K562 (cell line): ENCODE data around the gene CENPO. TPM values are rescaled to one million over a fixed set of nuclear protein-coding genes. Genes with fewer than 3 reads are reported as not detected.

Experiments used
- ATAC-seq: fragments of 200-7000 bp; cut with Tn5 transposase; 3 replicates; pipeline ENCODE4 v1.9.1; 2020; ENCODE audit warnings: moderate library complexity
- BruUV-seq: library from RNA; stranded (reverse); fragments of 400-500 nt; replicated peaks from 2 replicates; lab custom pipeline; 2021; lab: Mats Ljungman, UMichigan
- CTCF ChIA-PET: fragments of 300-600 bp; formaldehyde crosslinking; extraction: SDS; loops from one replicate; lab custom pipeline; 2021; ENCODE audit warnings: low intra/inter-chr PET ratio; lab: Yijun Ruan, JAX
- POLR2A ChIA-PET: fragments of 300-600, 350-650 bp; sonication (Branson Sonifier 250); formaldehyde crosslinking; extraction: SDS; loops from one replicate; lab custom pipeline; 2021; ENCODE audit warnings: antibody characterized with exemption, inconsistent platforms; lab: Yijun Ruan, JAX
- DNase-seq, 4 experiments: peaks; one replicate each; pipeline versions ENCODE4 v3.0.0 to v3.0.0-alpha.2; 2011 to 2018; ENCODE audit warnings: low spot score in 3 of 4, mixed read lengths in 3 of 4; ENCODE audit errors: extremely low read depth in 1 of 4
- FAIRE-seq: peaks from 2 replicates; lab custom pipeline; 2011; peaks lifted over from hg19 to GRCh38; lab: Jason Lieb, UNC
- H2AFZ ChIP-seq: 2 replicates; pipeline ENCODE4 v1.6.0; 2011; ENCODE audit warnings: low read depth, low read length, control low read depth, inconsistent platforms
- H3K27ac ChIP-seq: fragments of 200-600 bp; 3 replicates; pipeline ENCODE4 v1.8.0; 2011; ENCODE audit warnings: low read depth, mild to moderate bottlenecking, control low read depth, inconsistent platforms, low read length, moderate library complexity, mixed read lengths; ENCODE audit errors: extremely low read depth
- H3K27me3 ChIP-seq, 2 experiments: fragments of 300-600 bp in 1 of 2; 2 replicates in 1 of 2; 3 replicates in 1 of 2; pipeline versions ENCODE4 v1.6.0 to v1.8.0; 2011; ENCODE audit warnings: inconsistent platforms in 2 of 2, low read length in 2 of 2, mild to moderate bottlenecking in 1 of 2, mixed read lengths in 1 of 2, moderate library complexity in 1 of 2; ENCODE audit not compliant: control insufficient read depth in 2 of 2, insufficient read depth in 2 of 2
- H3K36me3 ChIP-seq: fragments of 300-600 bp; 3 replicates; pipeline ENCODE4 v1.8.0; 2011; ENCODE audit warnings: mild to moderate bottlenecking, low read length, inconsistent platforms; ENCODE audit not compliant: control insufficient read depth, insufficient read depth
- H3K4me1 ChIP-seq, 2 experiments: fragments of 200-600 bp in 1 of 2; replicated peaks in 1 of 2; 2 replicates in 1 of 2; 3 replicates in 1 of 2; pipeline versions ENCODE4 v1.5.1 to v1.8.0; 2011; ENCODE audit warnings: inconsistent platforms in 2 of 2, low read length in 2 of 2, mild to moderate bottlenecking in 1 of 2, mixed read lengths in 1 of 2, moderate library complexity in 1 of 2; ENCODE audit not compliant: control insufficient read depth in 2 of 2, insufficient read depth in 2 of 2
- H3K4me2 ChIP-seq: 2 replicates; pipeline ENCODE4 v1.6.1; 2011; ENCODE audit warnings: low read length, control low read depth, inconsistent platforms, mixed read lengths; ENCODE audit not compliant: insufficient read depth
- H3K4me3 ChIP-seq: fragments of 200-600 bp; sonication (generic), shearing (Covaris generic); 2 replicates; pipeline ENCODE4 v1.5.1; 2016; ENCODE audit warnings: control low read depth, inconsistent platforms
- H3K79me2 ChIP-seq: fragments of 200-600 bp; 3 replicates; pipeline ENCODE4 v1.8.0; 2011; ENCODE audit warnings: low read length, inconsistent platforms; ENCODE audit not compliant: control insufficient read depth, insufficient read depth
- H3K9ac ChIP-seq, 2 experiments: 2 replicates each; pipeline versions ENCODE4 v1.6.0 to v1.6.1; 2011; ENCODE audit warnings: low read depth in 2 of 2, low read length in 2 of 2, control low read depth in 1 of 2, inconsistent platforms in 1 of 2, mild to moderate bottlenecking in 1 of 2, mixed read lengths in 1 of 2; ENCODE audit not compliant: insufficient read depth in 1 of 2
- H3K9me1 ChIP-seq: one replicate; pipeline ENCODE4 v1.6.0; 2011; ENCODE audit warnings: inconsistent platforms, mild to moderate bottlenecking, low read length, moderate library complexity; ENCODE audit not compliant: control insufficient read depth, insufficient read depth
- H3K9me3 ChIP-seq: replicated peaks from 2 replicates; pipeline ENCODE4 v1.5.1; 2011; ENCODE audit warnings: low read depth, low read length, inconsistent platforms; ENCODE audit not compliant: control insufficient read depth, insufficient read depth
- H4K20me1 ChIP-seq: replicated peaks from 2 replicates; pipeline ENCODE4 v1.6.1; 2011; ENCODE audit warnings: low read length, inconsistent platforms, mixed read lengths; ENCODE audit not compliant: control insufficient read depth, insufficient read depth
- BCL6 ChIP-seq: fragments of 250-450 bp; sonication (Bioruptor Pico); IDR thresholded peaks from 2 replicates; pipeline ENCODE4 v1.4.0; 2020
- CBX3 ChIP-seq, 2 experiments: IDR thresholded peaks; 1 replicate in 1 of 2; 2 replicates in 1 of 2; pipeline ENCODE4 v1.6.1; 2012; ENCODE audit warnings: inconsistent platforms in 2 of 2, low read length in 2 of 2, borderline replicate concordance in 1 of 2, control low read depth in 1 of 2
- CHD4 ChIP-seq: fragments of 200-600 bp; sonication (generic); IDR thresholded peaks from 3 replicates; pipeline ENCODE4 v1.6.1; 2012; ENCODE audit warnings: low read depth, mild to moderate bottlenecking, mixed read lengths, low read length, inconsistent platforms; ENCODE audit not compliant: insufficient read depth, insufficient replicate concordance, poor library complexity, severe bottlenecking
- EP300 ChIP-seq: IDR thresholded peaks from 2 replicates; pipeline ENCODE4 v1.6.1; 2012; ENCODE audit warnings: low read length, improper control_type of control experiment
- EZH2 ChIP-seq: IDR thresholded peaks from 2 replicates; pipeline ENCODE4 v1.6.1; 2012; ENCODE audit warnings: low read depth, mild to moderate bottlenecking, inconsistent platforms, low read length, borderline replicate concordance
- JUND ChIP-seq, 2 experiments: IDR thresholded peaks; 2 replicates in 1 of 2; 3 replicates in 1 of 2; pipeline ENCODE4 v1.6.1; 2011; ENCODE audit warnings: borderline replicate concordance in 2 of 2, low read depth in 2 of 2, low read length in 2 of 2, improper control_type of control experiment in 1 of 2, missing biosample characterization in 1 of 2, missing genetic modification characterization in 1 of 2, missing genetic modification reagents in 1 of 2
- KAT2B ChIP-seq: IDR thresholded peaks from one replicate; pipeline ENCODE4 v1.6.1; 2012; ENCODE audit warnings: low read depth, mild to moderate bottlenecking, control low read depth, inconsistent platforms, low read length, moderate library complexity
- MAX ChIP-seq: sonication (generic); formaldehyde crosslinking; IDR thresholded peaks from 2 replicates; pipeline ENCODE4 v1.9.0; 2022; ENCODE audit warnings: mild to moderate bottlenecking, missing genetic modification reagents
- MITF ChIP-seq: IDR thresholded peaks from 2 replicates; pipeline ENCODE4 v1.6.1; 2014; ENCODE audit warnings: antibody characterized with exemption
- MTA3 ChIP-seq: fragments of 450-650 bp; formaldehyde crosslinking; IDR thresholded peaks from 2 replicates; pipeline ENCODE4 v1.6.1; 2017; ENCODE audit warnings: mild to moderate bottlenecking, borderline replicate concordance
- NR2C2 ChIP-seq, 2 experiments: fragments of 200-800 bp in 1 of 2; sonication (Bioruptor generic) in 1 of 2; sonication (generic) in 1 of 2; formaldehyde crosslinking in 1 of 2; IDR thresholded peaks; 2 replicates each; pipeline versions ENCODE4 v1.6.1 to v1.8.0; 2016 to 2022; ENCODE audit warnings: mild to moderate bottlenecking in 1 of 2, missing compliant biosample characterization in 1 of 2, missing genetic modification characterization in 1 of 2, missing genetic modification reagents in 1 of 2
- TRIM25 ChIP-seq: fragments of 450-650 bp; IDR thresholded peaks from 2 replicates; pipeline ENCODE4 v1.7.0; 2016; ENCODE audit warnings: borderline replicate concordance
- U2AF2 ChIP-seq: fragments of 200-400 bp; formaldehyde crosslinking; optimal IDR thresholded peaks from 2 replicates; pipeline ENCODE3; 2017; ENCODE audit warnings: low read depth, mild to moderate bottlenecking, low read length
- ZNF12 ChIP-seq: sonication (generic); formaldehyde crosslinking; IDR thresholded peaks from 2 replicates; pipeline ENCODE4 v1.4.0; 2020; ENCODE audit warnings: mild to moderate bottlenecking, missing genetic modification reagents
- ZNF143 ChIP-seq: sonication (generic); formaldehyde crosslinking; IDR thresholded peaks from 2 replicates; pipeline ENCODE4 v1.9.0; 2022; ENCODE audit warnings: mild to moderate bottlenecking, missing genetic modification reagents
- ZNF224 ChIP-seq: sonication (generic); formaldehyde crosslinking; IDR thresholded peaks from 2 replicates; pipeline ENCODE4 v1.8.0; 2022; ENCODE audit warnings: mild to moderate bottlenecking, missing genetic modification reagents
- ZNF507 ChIP-seq: conservative IDR thresholded peaks from 2 replicates; pipeline ENCODE4 v1.6.1; 2017; ENCODE audit warnings: missing genetic modification characterization, missing compliant biosample characterization
- WGBS: fragments of 100-300 bp; shearing (Covaris generic); methylation state at CpG from one replicate; pipeline ENCODE4 v1.1.6; 2016; ENCODE audit warnings: low coverage, mixed read lengths; ENCODE audit not compliant: insufficient coverage; ENCODE audit errors: missing lambda C conversion rate; 5-methylcytosine and 5-hydroxymethylcytosine counted together
- in situ Hi-C: fragments of 300-500 bp; cut with MboI; formaldehyde crosslinking; loops from 4 replicates; pipeline ENCODE4 v1.15.0; 2018; ENCODE audit warnings: inconsistent platforms, mixed read lengths
- intact Hi-C: fragments of 100-400 bp; cut with micrococcal nuclease; formaldehyde crosslinking; loops from 2 replicates; pipeline ENCODE4 v1.14.2; 2022
- polyA plus RNA-seq, 8 experiments: library from polyadenylated mRNA; depleted of rRNA in 4 of 8; stranded (reverse) in 5 of 8; unstranded in 3 of 8; fragments of >200 nt; fragmentation: Nextera tagmentation in 2 of 8; fragmentation: Illumina TruSeq in 1 of 8; extraction: Ambion mirVana in 2 of 8; extraction: Trizol in 1 of 8; gene quantifications; 2 replicates each; pipeline versions ENCODE4 v1.2.1 to v1.2.3, GENCODE V29; 2011 to 2014; ENCODE audit warnings: inconsistent platforms in 1 of 8, missing spikeins in 1 of 8
- total RNA-seq, 7 experiments: library from RNA; depleted of rRNA in 6 of 7; stranded (reverse); fragments of >200 nt in 6 of 7; fragmentation: Illumina TruSeq in 2 of 7; extraction: Trizol in 2 of 7; gene quantifications; 2 replicates each; pipeline versions ENCODE4 v1.2.1 to v1.2.3, GENCODE V29; 2011 to 2021; ENCODE audit warnings: low replicate concordance in 1 of 7

The CENPO gene
- total and polyA plus RNA-seq, 9 of the 15 experiments (the other 6 are each of a cell fraction or from before 2014, with no cell fraction given) = 30.6 to 59.4 (median 38.9) TPM

- ChIA-PET CTCF (no interaction called here), POLR2A (interaction anchor here (0.8 kb wide), 1 partner anchor 822 kb away, joined by 3 read pairs; no protein-coding TSS in a partner anchor)
- Histone ChIP-seq H3K79me2 (no peaks in the 10 kb centered on the region), H3K9ac (no peak overlapping the region), H3K4me3 (no peak overlapping the region), H3K36me3 (peaks cover 4% of the 10 kb centered on the region; the same call in 2 of the 3 replicates), H4K20me1 (no peaks in the 10 kb centered on the region; the same call in 1 of the 2 replicates), H3K27ac (no peak overlapping the region), H3K4me2 (no peak overlapping the region), H3K9me3 (no peaks in the 10 kb centered on the region), H2AFZ (no peak overlapping the region), H3K4me1 (peaks cover 0 to 7% of the 10 kb centered on the region in 2 experiments; a peak in 2 of 5 replicates), H3K9me1 (no peaks in the 10 kb centered on the region), H3K27me3 (no peaks in the 10 kb centered on the region)
- ATAC-seq (no peak), DNase-seq (no peak), FAIRE-seq (no peak)
- intact Hi-C loops (loop anchor here (10.0 kb wide), 1 partner anchor 116 kb away; the partner anchor contains the start of gene DNAJC27), in situ Hi-C loops (no loop called here)
- WGBS = 86% methylated on average over 13 of the region's 13 CpGs
- BruUV-seq = no TSS peak
- TF ChIP-seq CHD4 = no peak
- no peak for TF ChIP-seq MAX (CRISPR knock-in tag)
- TF ChIP-seq TRIM25 = no peak
- no peak for TF ChIP-seq NR2C2 (CRISPR knock-in tag; IDR thresholded peaks at IDR 0.05)
- no peak for TF ChIP-seq NR2C2 (tag; IDR thresholded peaks at IDR 0.05)
- TF ChIP-seq EP300 = no peak
- TF ChIP-seq JUND (IDR thresholded peaks at IDR 0.05; ENCODE audit: borderline replicate concordance, low read depth, low read length) = no peak
- TF ChIP-seq JUND (tag; IDR thresholded peaks at IDR 0.05; ENCODE audit: borderline replicate concordance, low read depth, low read length) = no peak
- TF ChIP-seq ZNF143 = no peak
- TF ChIP-seq KAT2B = no peak
- TF ChIP-seq ZNF507 (tag) = no peak
- no peak for TF ChIP-seq ZNF224 (CRISPR knock-in tag)
- no peak for TF ChIP-seq BCL6 (CRISPR knock-in tag)
- no peak for TF ChIP-seq U2AF2
- TF ChIP-seq EZH2 = no peak
- no peak for TF ChIP-seq CBX3 (IDR thresholded peaks at IDR 0.05; ENCODE audit: borderline replicate concordance in 1 of 2, low read length in 2 of 2)
- TF ChIP-seq MITF = no peak
- no peak for TF ChIP-seq MTA3
- no peak for TF ChIP-seq ZNF12
These were observed 65.8 kb downstream of the CENPO start for GRCh38 chr2:24858996-24859395.
